ENCODE results near the gene LRRTM4. TPM values are rescaled to one million over a fixed set of nuclear protein-coding genes. Genes with fewer than 3 reads are reported as not detected.
"Not testable (repeated sequence)": the region's sequence is repeated elsewhere in the genome, so short reads cannot be mapped to it uniquely, and the experiment has no call there.

The LRRTM4 gene
- total and polyA plus RNA-seq, 2 experiments from 2014 or later: 8.5 to 15.4 TPM

DNA sequence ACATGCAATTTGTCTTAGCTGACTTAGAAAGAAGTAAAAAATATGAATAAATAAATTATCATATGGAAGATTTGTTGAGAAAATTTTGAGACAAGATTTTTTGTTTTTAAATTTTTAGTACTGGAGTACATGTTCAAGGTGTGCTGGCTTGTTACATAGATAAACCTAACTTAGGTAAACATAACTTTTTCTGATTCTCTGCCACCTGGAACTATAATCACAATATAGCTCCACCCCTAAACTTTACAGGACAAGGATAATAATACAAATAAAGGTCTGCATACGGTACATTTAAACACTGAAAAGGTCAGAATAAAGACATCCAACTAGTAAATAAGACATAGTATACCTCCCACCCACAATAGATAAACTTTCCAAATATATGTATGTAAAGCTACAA is 330.5 kb downstream of the LRRTM4 start:
- H3K4me1 ChIP-seq (ENCODE audit: low read depth): no peaks in the 10 kb centered on the region
- H3K27ac ChIP-seq: no peak overlapping the region
- no peak for DNase-seq (ENCODE audit: low read depth in 1 of 2, low spot score in 1 of 2)
- H3K27me3 ChIP-seq: no peaks in the 10 kb centered on the region
- TF ChIP-seq CTCF (IDR thresholded peaks at IDR 0.05; ENCODE audit: low read depth, low read length): no peak
- H3K36me3 ChIP-seq: no peaks in the 10 kb centered on the region
- no peak overlapping the region for H3K4me3 ChIP-seq
- no peaks in the 10 kb centered on the region for H3K9me3 ChIP-seq (ENCODE audit: low read depth)

- Histone ChIP-seq H3K9me3 (ENCODE audit: low read depth) (no peaks in the 10 kb centered on the region), H3K4me3 (no peak overlapping the region), H3K27ac (no peak overlapping the region), H3K27me3 (no peaks in the 10 kb centered on the region), H3K36me3 (no peaks in the 10 kb centered on the region), H3K4me1 (ENCODE audit: low read depth) (no peaks in the 10 kb centered on the region)
- no peak for DNase-seq (ENCODE audit: low read depth in 1 of 2, low spot score in 1 of 2)
- no peak for TF ChIP-seq CTCF (IDR thresholded peaks at IDR 0.05; ENCODE audit: low read depth, low read length)
These were observed 331.3 kb downstream of the LRRTM4 start for GRCh38 chr2:77190721-77191346.

- no peak for TF ChIP-seq CTCF (IDR thresholded peaks at IDR 0.05; ENCODE audit: low read depth, low read length)
- H3K27me3 ChIP-seq: no peaks in the 10 kb centered on the region
- no peaks in the 10 kb centered on the region for H3K36me3 ChIP-seq
- H3K4me3 ChIP-seq: no peak overlapping the region
- H3K4me1 ChIP-seq (ENCODE audit: low read depth): no peaks in the 10 kb centered on the region
- H3K9me3 ChIP-seq (ENCODE audit: low read depth): no peaks in the 10 kb centered on the region
- H3K27ac ChIP-seq: no peak overlapping the region
- no peak for DNase-seq (ENCODE audit: low read depth in 1 of 2, low spot score in 1 of 2)
These were observed 337.1 kb downstream of the LRRTM4 start for GRCh38 chr2:77185052-77185451.

DNA sequence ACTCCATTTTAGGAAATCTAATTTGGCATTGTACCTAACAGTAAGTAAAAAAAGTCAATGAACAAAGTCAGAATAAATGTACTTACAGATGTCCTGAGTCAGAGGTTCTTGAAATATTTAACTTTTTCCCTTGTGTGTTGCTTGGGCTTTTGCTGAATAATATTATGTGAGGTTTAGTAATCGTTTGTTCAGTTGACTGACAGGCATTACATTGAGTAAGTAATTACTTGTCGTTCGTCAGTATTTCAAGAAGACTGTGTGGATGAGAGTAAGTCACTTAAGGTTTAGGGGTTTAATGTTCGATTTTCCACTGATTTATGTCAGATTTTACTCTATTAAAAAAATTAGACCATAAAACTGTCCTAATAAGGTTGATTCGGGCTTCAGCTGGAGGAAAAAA is 342.9 kb downstream of the LRRTM4 start:
- no peak overlapping the region for H3K4me3 ChIP-seq
- H3K36me3 ChIP-seq: no peaks in the 10 kb centered on the region
- H3K4me1 ChIP-seq (ENCODE audit: low read depth): no peaks in the 10 kb centered on the region
- H3K27ac ChIP-seq: no peak overlapping the region
- no peak for TF ChIP-seq CTCF (IDR thresholded peaks at IDR 0.05; ENCODE audit: low read depth, low read length)
- no peaks in the 10 kb centered on the region for H3K9me3 ChIP-seq (ENCODE audit: low read depth)
- H3K27me3 ChIP-seq: no peaks in the 10 kb centered on the region
- no peak for DNase-seq (ENCODE audit: low read depth in 1 of 2, low spot score in 1 of 2)

- not testable (repeated sequence) for H3K27me3 ChIP-seq; H3K9me3 ChIP-seq (ENCODE audit: low read depth); H3K36me3 ChIP-seq; H3K4me1 ChIP-seq (ENCODE audit: low read depth); H3K4me3 ChIP-seq; DNase-seq (ENCODE audit: low read depth in 1 of 2, low spot score in 1 of 2)
- peak overlapping the region; percentile 68 for H3K27ac ChIP-seq
These were observed 346.9 kb downstream of the LRRTM4 start for GRCh38 chr2:77175266-77175780.

- H3K9me3 ChIP-seq (ENCODE audit: low read depth): no peaks in the 10 kb centered on the region
- no peaks in the 10 kb centered on the region for H3K4me1 ChIP-seq (ENCODE audit: low read depth)
- no peak for DNase-seq (ENCODE audit: low read depth in 1 of 2, low spot score in 1 of 2)
- H3K4me3 ChIP-seq: no peak overlapping the region
- H3K27ac ChIP-seq: no peak overlapping the region
- TF ChIP-seq CTCF (IDR thresholded peaks at IDR 0.05; ENCODE audit: low read depth, low read length): no peak
- no peaks in the 10 kb centered on the region for H3K27me3 ChIP-seq
- H3K36me3 ChIP-seq: no peaks in the 10 kb centered on the region
These were observed 352.8 kb downstream of the LRRTM4 start for GRCh38 chr2:77169426-77169825.

DNA sequence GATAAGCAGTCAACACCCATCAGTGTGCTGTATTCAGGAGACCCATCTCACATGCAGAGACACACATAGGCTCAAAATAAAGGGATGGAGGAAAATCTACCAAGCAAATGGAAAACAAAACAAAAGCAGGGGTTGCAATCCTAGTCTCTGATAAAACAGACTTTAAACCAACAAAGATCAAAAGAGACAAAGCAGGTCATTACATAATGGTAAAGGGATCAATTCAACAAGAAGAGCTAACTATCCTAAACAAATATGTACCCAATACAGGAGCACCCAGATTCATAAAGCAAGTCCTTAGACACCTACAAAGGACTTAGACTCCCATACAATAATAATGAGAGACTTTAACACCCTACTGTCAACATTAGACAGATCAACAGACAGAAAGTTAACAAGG is 358.2 kb downstream of the LRRTM4 start:
- not testable (repeated sequence) for H3K9me3 ChIP-seq (ENCODE audit: low read depth); H3K36me3 ChIP-seq; DNase-seq (ENCODE audit: low read depth in 1 of 2, low spot score in 1 of 2); H3K27me3 ChIP-seq; H3K4me1 ChIP-seq (ENCODE audit: low read depth); H3K4me3 ChIP-seq; H3K27ac ChIP-seq
